PFSK-1 (cell line): ENCODE measurements around the gene RIMKLA.

Experiments
- FOXP2 ChIP-seq: optimal IDR thresholded peaks from 2 replicates; pipeline ENCODE3; 2011; ENCODE audit warnings: borderline replicate concordance, control low read depth, inconsistent platforms; ENCODE audit not compliant: insufficient read depth; ENCODE audit errors: extremely low read length, extremely low read depth
- POLR2AphosphoS5 ChIP-seq: IDR thresholded peaks from 2 replicates; pipeline ENCODE4 v1.6.1; 2012; ENCODE audit warnings: low read depth, mild to moderate bottlenecking, control low read depth, low read length, moderate library complexity
- SIN3A ChIP-seq: IDR thresholded peaks from 2 replicates; pipeline ENCODE4 v1.6.1; 2012; ENCODE audit warnings: mild to moderate bottlenecking, low read length, moderate library complexity, borderline replicate concordance; ENCODE audit not compliant: insufficient read depth
- TAF1 ChIP-seq: IDR thresholded peaks from 2 replicates; pipeline ENCODE4 v1.6.1; 2012; ENCODE audit warnings: low read length, control low read depth, borderline replicate concordance; ENCODE audit not compliant: insufficient read depth
- TF ChIP-seq, protein P1 (sequence below), 2 experiments: IDR thresholded peaks; 2 replicates each; pipeline versions ENCODE4 v1.6.1 to v1.8.0; 2011 to 2012; ENCODE audit warnings: low read depth in 2 of 2, low read length in 2 of 2, control low read depth in 1 of 2, inconsistent platforms in 1 of 2, mild to moderate bottlenecking in 1 of 2, moderate library complexity in 1 of 2; ENCODE audit not compliant: insufficient read depth in 1 of 2

RIMKLA gene

DNA sequence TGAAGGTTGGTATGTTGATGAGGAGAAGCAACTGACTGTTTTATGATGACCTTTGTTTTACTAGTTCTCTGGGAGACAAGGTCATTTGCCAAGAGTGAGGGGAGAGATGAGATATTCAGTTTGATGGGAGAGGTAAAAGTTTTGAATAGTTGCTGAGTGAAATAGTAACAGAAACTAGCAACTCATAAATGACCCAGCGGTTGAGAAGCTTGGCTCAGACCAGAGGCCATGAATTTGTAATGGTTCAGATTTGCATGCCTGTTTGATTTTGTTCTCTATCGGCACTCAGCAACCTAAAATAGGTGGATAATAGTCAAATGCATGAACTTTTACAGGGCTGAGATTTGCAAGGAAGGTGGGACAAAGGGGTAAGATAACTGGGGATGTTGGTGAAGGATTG is 89.1 kb downstream of the RIMKLA start:
- TF ChIP-seq FOXP2 = no peak
- TF ChIP-seq, protein P1, sequence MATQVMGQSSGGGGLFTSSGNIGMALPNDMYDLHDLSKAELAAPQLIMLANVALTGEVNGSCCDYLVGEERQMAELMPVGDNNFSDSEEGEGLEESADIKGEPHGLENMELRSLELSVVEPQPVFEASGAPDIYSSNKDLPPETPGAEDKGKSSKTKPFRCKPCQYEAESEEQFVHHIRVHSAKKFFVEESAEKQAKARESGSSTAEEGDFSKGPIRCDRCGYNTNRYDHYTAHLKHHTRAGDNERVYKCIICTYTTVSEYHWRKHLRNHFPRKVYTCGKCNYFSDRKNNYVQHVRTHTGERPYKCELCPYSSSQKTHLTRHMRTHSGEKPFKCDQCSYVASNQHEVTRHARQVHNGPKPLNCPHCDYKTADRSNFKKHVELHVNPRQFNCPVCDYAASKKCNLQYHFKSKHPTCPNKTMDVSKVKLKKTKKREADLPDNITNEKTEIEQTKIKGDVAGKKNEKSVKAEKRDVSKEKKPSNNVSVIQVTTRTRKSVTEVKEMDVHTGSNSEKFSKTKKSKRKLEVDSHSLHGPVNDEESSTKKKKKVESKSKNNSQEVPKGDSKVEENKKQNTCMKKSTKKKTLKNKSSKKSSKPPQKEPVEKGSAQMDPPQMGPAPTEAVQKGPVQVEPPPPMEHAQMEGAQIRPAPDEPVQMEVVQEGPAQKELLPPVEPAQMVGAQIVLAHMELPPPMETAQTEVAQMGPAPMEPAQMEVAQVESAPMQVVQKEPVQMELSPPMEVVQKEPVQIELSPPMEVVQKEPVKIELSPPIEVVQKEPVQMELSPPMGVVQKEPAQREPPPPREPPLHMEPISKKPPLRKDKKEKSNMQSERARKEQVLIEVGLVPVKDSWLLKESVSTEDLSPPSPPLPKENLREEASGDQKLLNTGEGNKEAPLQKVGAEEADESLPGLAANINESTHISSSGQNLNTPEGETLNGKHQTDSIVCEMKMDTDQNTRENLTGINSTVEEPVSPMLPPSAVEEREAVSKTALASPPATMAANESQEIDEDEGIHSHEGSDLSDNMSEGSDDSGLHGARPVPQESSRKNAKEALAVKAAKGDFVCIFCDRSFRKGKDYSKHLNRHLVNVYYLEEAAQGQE (IDR thresholded peaks at IDR 0.05; ENCODE audit: insufficient read depth in 1 of 2, low read depth in 2 of 2, low read length in 2 of 2) = no peak
- no peak for TF ChIP-seq POLR2AphosphoS5
- no peak for TF ChIP-seq TAF1
- no peak for TF ChIP-seq SIN3A
